ENCODE data around the gene PNO1. TPM values are rescaled to one million over a fixed set of nuclear protein-coding genes. Genes with fewer than 3 reads are reported as not detected.

PNO1 gene
- total RNA-seq, 4 donors from 2014 or later = 19.8 to 26.4 (median 23.6) TPM

GRCh38 chr2:68190991-68191731, 33.5 kb downstream of the PNO1 start:
- ATAC-seq = peak in 1 of 2 donors; percentile 20
- no peak for TF ChIP-seq POLR2A (IDR thresholded peaks at IDR 0.05)
- TF ChIP-seq, protein P1, sequence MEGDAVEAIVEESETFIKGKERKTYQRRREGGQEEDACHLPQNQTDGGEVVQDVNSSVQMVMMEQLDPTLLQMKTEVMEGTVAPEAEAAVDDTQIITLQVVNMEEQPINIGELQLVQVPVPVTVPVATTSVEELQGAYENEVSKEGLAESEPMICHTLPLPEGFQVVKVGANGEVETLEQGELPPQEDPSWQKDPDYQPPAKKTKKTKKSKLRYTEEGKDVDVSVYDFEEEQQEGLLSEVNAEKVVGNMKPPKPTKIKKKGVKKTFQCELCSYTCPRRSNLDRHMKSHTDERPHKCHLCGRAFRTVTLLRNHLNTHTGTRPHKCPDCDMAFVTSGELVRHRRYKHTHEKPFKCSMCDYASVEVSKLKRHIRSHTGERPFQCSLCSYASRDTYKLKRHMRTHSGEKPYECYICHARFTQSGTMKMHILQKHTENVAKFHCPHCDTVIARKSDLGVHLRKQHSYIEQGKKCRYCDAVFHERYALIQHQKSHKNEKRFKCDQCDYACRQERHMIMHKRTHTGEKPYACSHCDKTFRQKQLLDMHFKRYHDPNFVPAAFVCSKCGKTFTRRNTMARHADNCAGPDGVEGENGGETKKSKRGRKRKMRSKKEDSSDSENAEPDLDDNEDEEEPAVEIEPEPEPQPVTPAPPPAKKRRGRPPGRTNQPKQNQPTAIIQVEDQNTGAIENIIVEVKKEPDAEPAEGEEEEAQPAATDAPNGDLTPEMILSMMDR (IDR thresholded peaks at IDR 0.05 in 4 of 5, conservative IDR thresholded peaks at IDR 0.05 in 1 of 5) = no peak
- Histone ChIP-seq H3K27me3 (no peaks in the 10 kb centered on the region), H3K9me3 (no peaks in the 10 kb centered on the region), H3K4me1 (peaks cover 28 to 36% of the 10 kb centered on the region in 2 donors), H3K4me3 (no peak overlapping the region), H3K27ac (no peak overlapping the region), H3K36me3 (no peaks in the 10 kb centered on the region)
- DNase-seq = no peak
- intact Hi-C loops (cut with DNase I; ENCODE audit: low total_unique reads) (loop anchor here (10.0 kb wide), 1 partner anchor 94 kb away; no protein-coding TSS in a partner anchor), in situ Hi-C loops (cut with MboI; ENCODE audit: low sequenced_read_pairs in 4 of 4) (loop anchor here in 3 of 4 donors (10.0 kb wide), 1 partner anchor 54 kb away; no protein-coding TSS in a partner anchor)

DNA sequence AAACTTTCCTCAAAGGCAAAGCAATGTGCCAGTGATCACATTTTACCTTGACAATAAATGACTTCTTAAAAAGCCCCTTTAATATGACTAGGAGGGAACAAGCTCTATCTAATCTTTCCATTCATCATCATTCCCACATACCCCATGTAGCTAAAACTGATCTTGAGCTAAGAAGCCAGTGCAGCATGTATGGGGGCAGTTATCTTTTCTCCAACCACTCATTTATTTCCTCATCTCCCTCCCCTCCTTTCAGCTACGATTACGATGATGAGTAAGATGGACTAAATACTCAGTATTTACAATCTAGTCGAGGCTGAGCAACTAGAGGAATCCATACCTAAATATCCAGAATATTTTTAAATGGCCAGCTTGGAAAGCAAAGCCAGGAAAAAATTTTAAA, 35.5 kb downstream of the PNO1 start:
- Histone ChIP-seq H3K27me3 (no peaks in the 10 kb centered on the region), H3K27ac (peak overlapping the region; percentile 21 to 50 (median 34)), H3K9me3 (no peaks in the 10 kb centered on the region), H3K36me3 (no peaks in the 10 kb centered on the region), H3K4me1 (peaks cover 28 to 36% of the 10 kb centered on the region in 2 donors), H3K4me3 (no peak overlapping the region)
- intact Hi-C loops (cut with DNase I; ENCODE audit: low total_unique reads) = loop anchor here (10.0 kb wide), 1 partner anchor 92 kb away; no protein-coding TSS in a partner anchor
- ATAC-seq = no peak
- TF ChIP-seq, protein P1 (IDR thresholded peaks at IDR 0.05 in 4 of 5, conservative IDR thresholded peaks at IDR 0.05 in 1 of 5) = no peak
- TF ChIP-seq POLR2A (IDR thresholded peaks at IDR 0.05) = no peak
- no peak for DNase-seq
- in situ Hi-C loops (cut with MboI; ENCODE audit: low sequenced_read_pairs in 4 of 4) = loop anchor here in 3 of 4 donors (10.0 kb wide), 1 partner anchor 52 kb away; no protein-coding TSS in a partner anchor

GRCh38 chr2:68193787-68194372, 36.2 kb downstream of the PNO1 start:
- Histone ChIP-seq H3K4me1 (peaks cover 28 to 36% of the 10 kb centered on the region in 2 donors), H3K4me3 (no peak overlapping the region), H3K27ac (peak overlapping the region; percentile 21 to 50 (median 34)), H3K9me3 (no peaks in the 10 kb centered on the region), H3K36me3 (no peaks in the 10 kb centered on the region), H3K27me3 (no peaks in the 10 kb centered on the region)
- ATAC-seq (peak in 1 of 2 donors; percentile 24), DNase-seq (no peak)
- in situ Hi-C loops (cut with MboI; ENCODE audit: low sequenced_read_pairs in 4 of 4) (loop anchor here in 3 of 4 donors (10.0 kb wide), 1 partner anchor 51 kb away; no protein-coding TSS in a partner anchor), intact Hi-C loops (cut with DNase I; ENCODE audit: low total_unique reads) (loop anchor here (10.0 kb wide), 1 partner anchor 91 kb away; no protein-coding TSS in a partner anchor)
- TF ChIP-seq, protein P1 (IDR thresholded peaks at IDR 0.05 in 4 of 5, conservative IDR thresholded peaks at IDR 0.05 in 1 of 5) = no peak
- no peak for TF ChIP-seq POLR2A (IDR thresholded peaks at IDR 0.05)

GRCh38 chr2:68195096-68195495, 37.4 kb downstream of the PNO1 start:
- peak overlapping the region in 2 of 4 donors; percentile 21 to 40 for H3K27ac ChIP-seq
- in situ Hi-C loops (cut with MboI; ENCODE audit: low sequenced_read_pairs in 4 of 4) = loop anchor here in 3 of 4 donors (5.0 to 10.0 kb wide), 2 partner anchors 50 to 97 kb away; no protein-coding TSS in a partner anchor
- peaks cover 29 to 40% of the 10 kb centered on the region in 2 donors for H3K4me1 ChIP-seq
- no peak for ATAC-seq
- H3K27me3 ChIP-seq = no peaks in the 10 kb centered on the region
- no peaks in the 10 kb centered on the region for H3K36me3 ChIP-seq
- intact Hi-C loops (cut with DNase I; ENCODE audit: low total_unique reads) = loop anchor here (5.0 to 10.0 kb wide), 2 partner anchors 90 to 247 kb away; no protein-coding TSS in a partner anchor
- no peaks in the 10 kb centered on the region for H3K9me3 ChIP-seq
- no peak for DNase-seq
- TF ChIP-seq, protein P1 (IDR thresholded peaks at IDR 0.05 in 4 of 5, conservative IDR thresholded peaks at IDR 0.05 in 1 of 5) = no peak
- no peak for TF ChIP-seq POLR2A (IDR thresholded peaks at IDR 0.05)
- H3K4me3 ChIP-seq = no peak overlapping the region
